AG09309 (cell line): ENCODE measurements around the gene RGP1.

Experiments used
- DNase-seq: peaks from one replicate; pipeline ENCODE4 v3.0.0-alpha.2; 2010; ENCODE audit warnings: low read depth
- H3K4me3 ChIP-seq: 2 replicates; pipeline ENCODE4 v1.5.1; 2011; ENCODE audit warnings: mild to moderate bottlenecking, low read depth, low read length, moderate library complexity; ENCODE audit not compliant: control insufficient read depth
- CTCF ChIP-seq: IDR thresholded peaks from 2 replicates; pipeline ENCODE4 v1.5.1; 2011; ENCODE audit warnings: mild to moderate bottlenecking, low read depth, low read length, inconsistent platforms; ENCODE audit not compliant: insufficient read depth, control insufficient read depth; ENCODE audit errors: missing control alignments

The RGP1 gene

GRCh38 chr9:35757226-35757891, 8.3 kb downstream of the RGP1 start:
- H3K4me3 ChIP-seq = peak overlapping the region; percentile 5; the same call in 1 of the 2 replicates
- no peak for TF ChIP-seq CTCF
- DNase-seq = no peak

- DNase-seq = no peak
- TF ChIP-seq CTCF = no peak
- no peak overlapping the region for H3K4me3 ChIP-seq
Observed at GRCh38 chr9:35757892-35758275, 8.8 kb downstream of the RGP1 start.

- no peak overlapping the region for H3K4me3 ChIP-seq
- TF ChIP-seq CTCF = no peak
- no peak for DNase-seq
Observed at GRCh38 chr9:35758475-35759050, 9.5 kb downstream of the RGP1 start.

- DNase-seq = no peak
- no peak overlapping the region for H3K4me3 ChIP-seq
- no peak for TF ChIP-seq CTCF
Observed at GRCh38 chr9:35759795-35760194, 10.7 kb downstream of the RGP1 start.

- no peak for DNase-seq
- no peak for TF ChIP-seq CTCF
- no peak overlapping the region for H3K4me3 ChIP-seq
Observed at GRCh38 chr9:35760651-35761050, 11.6 kb downstream of the RGP1 start.

GRCh38 chr9:35763181-35763580, 14.1 kb downstream of the RGP1 start:
- H3K4me3 ChIP-seq = no peak overlapping the region
- no peak for DNase-seq
- TF ChIP-seq CTCF = no peak
